Stimulated activated CD8-positive, alpha-beta memory T cell treated with anti-CD3 and anti-CD28 coated beads, Interleukin-15, amount 100 ng/mL, for 48 hours (primary cell): ENCODE data around the gene PRELID3B.
A peak's percentile ranks its signal among the peaks of the same experiment; 100 is the strongest.
"Not testable (repeated sequence)": the region's sequence is repeated elsewhere in the genome, so short reads cannot be mapped to it uniquely, and the experiment has no call there.

Experiments
- DNase-seq, 2 donors: peaks; one replicate each; pipeline ENCODE4 v3.0.0-alpha.2; 2020; ENCODE audit warnings: low read depth in 2 of 2

PRELID3B gene

DNA sequence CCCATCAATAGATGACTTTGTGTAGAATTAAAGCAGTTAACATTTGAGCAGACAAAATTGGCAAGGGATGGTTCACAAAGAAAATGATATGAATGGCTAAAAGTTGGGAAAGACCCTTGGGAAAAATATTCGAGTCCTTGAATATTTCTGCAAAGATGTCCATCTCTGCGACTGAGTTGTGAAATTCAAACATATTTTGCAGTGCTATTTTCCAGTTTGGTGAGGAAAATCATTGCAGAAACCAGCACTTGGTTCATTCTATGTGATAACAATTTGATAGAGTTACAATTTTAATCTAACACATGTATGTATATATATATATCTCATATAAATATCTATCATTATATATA is 6.1 kb upstream of the PRELID3B start:
- no peak for DNase-seq

DNA sequence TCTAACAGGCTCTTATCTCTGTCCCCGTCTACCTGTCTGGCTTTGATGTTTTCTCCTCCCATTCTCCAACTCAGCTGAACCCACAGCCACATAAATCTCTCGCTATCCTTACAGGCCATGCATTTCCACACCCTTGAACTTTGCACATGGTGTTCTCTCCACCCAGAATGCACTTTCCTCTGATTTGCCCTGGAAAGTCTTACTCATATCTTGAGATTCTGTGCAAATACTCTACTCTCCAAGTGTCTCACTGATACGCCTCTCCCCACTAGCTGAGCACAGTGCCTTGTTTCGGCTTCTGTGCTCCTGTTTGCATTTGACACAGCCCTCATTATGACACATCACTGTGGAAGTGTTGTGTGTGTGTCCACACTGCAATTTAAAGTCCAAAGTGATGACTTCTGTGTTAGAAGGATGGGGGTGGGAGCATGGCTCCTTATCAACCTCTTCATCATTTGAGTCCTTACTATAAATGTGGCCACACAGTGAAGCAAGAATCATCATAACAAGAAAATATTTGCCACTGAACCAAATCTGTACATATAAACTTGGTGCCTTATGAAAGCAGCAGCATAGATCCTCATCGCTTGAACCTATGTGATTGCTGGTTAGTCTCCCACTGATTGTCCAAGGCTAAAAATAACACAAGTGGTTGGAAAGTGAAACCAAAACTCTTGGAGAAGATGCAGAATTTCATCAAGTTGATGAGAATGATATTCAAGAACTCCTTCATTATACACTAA is 5.5 kb upstream of the PRELID3B start:
- peak in 1 of 2 donors; percentile 25 for DNase-seq

DNA sequence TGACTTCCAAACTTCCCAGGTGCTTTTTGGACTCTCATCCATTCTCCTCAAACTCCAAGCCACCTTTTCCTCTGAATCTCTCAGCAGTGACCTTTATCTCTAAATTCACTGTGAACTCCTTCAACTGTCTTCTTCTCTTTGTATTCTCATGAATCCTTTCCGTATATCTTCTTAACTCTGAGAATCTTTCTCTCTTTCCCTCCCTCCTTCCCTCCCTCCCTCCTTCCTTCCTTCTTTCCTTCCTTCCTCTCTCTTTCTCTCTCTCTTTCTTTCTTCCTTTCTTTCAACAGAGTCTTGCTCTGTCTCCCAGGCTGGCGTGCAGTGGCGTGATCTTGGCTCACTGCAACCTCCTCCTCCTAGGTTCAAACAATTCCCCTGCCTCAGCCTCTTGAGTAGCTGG is 4.3 kb upstream of the PRELID3B start:
- DNase-seq = no peak

DNA sequence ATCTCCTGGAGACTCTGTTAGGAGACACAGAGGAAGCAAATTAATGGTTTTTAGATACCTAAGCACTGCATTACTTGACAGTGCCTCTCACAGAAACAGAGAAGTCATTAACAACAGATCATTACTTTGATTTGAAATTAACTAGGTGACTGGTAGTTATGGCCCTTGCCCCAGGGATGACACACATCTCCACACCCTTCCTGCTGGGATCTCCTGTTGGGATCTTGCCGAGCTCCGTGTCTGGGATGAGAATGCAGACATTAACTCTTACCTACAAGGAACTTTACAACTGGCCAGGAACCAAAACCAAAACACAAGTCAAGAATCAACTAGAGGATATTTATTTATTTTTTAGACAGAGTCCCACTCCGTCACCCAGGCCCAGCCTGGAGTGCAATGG is 2.2 kb upstream of the PRELID3B start:
- no peak for DNase-seq

DNA sequence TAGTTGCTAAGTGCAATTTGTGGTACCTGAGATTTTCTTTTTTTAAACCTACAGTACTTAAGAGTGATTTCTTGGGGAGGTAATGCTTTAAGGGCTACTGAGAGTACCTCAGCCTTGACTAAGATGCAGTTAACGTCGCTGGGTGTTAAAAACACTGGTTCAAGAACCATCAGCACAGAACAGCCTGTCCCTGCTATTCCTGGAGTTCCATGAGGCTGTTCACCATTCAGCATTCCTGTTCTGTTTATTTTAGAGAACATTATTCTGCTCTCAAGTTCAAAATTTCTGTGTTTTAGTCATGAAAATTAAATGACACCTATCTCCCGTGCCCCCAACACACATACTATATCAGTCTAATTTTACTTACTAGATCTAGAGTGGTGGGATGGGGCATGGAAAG is 1.7 kb upstream of the PRELID3B start:
- DNase-seq = no peak

DNA sequence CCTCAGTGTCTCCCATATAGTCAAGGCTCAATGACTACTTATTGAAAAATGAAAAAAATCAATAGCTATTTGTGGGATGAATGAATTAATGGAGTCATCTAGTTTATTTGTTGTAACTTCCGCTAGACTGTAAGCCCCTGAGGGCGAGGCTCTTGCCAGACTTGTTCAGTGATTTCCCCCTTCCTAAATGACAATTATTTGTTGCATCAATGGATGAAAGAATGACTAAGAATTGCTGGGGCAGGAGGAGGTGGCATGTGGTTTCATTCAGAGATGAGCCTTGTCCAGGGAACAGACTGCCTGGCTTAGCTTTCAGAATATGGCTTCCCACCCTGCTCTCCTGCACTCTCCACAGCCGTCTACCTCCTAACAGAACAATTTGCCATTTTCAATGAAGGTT is 1.1 kb upstream of the PRELID3B start:
- no peak for DNase-seq

DNA sequence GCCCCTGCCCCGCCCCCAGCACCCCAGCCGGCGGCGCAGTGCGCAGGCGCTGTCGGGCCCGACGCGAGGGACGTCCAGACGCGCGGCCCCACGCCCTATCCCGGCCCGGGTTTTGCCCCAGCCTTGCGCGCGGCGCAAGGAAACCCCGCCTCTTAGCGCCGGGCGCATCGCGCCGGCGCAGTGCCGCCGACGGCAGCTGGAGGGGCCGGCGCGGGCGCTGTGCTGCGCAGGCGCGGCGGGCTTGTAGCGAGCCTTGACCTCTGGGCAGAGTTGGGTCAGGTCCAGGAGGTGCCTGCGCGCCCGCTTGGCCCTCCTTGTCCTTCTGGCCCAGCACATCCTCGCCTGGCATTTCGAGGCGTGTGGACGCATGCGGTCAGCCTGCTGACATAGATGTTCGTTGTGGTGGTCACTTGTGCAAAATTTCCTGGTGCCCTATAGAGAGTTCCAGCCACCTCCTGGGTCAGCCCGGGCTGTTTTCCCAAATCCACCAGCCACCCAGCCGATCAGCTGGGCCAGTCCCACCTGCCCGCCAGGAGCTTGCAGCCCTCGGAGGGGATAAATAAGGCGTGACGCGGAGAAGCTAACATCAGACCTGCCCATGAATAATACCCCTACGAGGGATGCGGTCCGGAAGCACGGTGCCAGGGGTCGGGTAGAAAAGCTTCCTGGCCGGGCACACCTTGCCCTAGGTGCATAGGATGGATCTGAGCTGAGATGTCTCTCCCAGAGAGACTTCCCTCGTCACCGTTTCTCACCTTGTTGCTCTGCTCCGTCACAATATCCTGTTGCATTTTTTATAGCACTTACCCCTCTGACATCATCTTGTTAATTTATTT is 428 bp upstream of the PRELID3B start:
- peak; percentile 92 to 93 for DNase-seq

DNA sequence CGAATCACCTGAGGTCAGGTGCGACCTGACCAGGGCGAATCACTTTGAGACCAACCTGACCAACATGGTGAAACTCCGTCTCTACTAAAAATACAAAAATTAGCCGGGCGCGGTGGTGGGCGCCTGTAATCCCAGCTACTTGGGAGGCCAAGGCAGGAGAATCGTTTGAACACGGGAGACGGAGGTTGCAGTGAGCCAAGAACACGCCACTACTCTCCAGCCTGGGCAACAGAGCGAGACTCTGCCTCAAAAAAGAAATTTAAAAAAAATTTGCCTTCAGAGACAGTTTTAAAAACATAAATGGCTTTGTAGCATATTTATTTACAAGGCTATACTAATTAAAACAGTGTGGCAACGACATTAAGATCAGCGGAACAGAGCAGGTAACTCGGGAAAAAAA is 1.1 kb downstream of the PRELID3B start:
- not testable (repeated sequence) for DNase-seq

DNA sequence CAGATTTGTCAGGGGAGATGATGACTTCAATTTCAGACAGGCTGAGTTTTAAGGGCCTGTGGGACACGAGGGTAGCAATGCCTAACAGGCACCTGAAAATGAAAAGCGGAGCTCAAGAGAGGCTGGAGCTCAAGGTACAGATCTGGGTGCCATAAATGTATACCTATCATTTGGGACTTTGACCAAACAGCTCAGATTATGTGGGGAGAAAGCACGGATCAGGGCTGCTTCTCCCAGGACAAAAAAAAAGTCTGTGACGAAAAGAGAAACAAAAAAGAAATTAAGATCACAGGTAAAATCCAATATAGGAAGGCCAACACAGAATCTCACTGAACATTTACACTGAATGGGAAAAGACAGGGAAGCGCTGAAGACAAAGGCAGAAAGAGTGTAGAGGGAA is 1.9 kb downstream of the PRELID3B start:
- DNase-seq = no peak

DNA sequence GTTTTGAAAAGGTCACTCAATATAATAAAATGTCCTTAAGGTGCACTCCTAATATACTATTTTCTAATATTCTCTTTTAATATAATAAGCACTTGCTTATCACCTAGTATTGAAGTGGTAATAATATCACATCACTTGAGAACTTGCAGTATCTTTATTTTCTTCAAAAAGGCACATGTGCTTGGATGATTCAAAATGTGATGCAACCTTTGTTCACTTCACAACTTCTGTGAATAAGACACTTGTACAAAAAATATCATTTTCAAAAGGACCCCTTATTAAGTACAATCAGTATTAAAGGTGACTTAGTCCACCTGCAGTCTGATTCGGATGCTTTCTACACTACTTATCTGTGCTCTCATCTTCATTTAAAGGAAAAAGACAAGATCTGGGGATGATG is 3.4 kb downstream of the PRELID3B start:
- no peak for DNase-seq

DNA sequence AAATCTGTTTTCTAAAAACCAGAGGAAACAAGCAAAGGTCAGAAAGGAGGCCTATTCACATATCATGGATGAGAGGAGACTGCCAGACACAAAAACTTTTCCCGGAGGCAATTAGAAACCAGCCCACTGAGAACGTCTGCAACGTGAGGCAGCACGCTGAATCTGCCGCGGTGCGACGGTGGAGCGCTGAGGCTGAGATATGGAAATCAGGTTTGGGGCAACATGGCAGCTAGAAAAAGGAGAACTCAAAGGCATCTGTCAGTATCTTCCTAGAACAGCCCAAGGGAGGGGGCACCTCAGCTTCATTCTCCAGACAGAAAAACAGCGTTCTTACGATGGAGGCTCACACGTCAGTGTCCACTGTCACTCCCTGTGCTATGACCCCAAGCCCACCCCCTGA is 5.2 kb downstream of the PRELID3B start:
- no peak for DNase-seq

DNA sequence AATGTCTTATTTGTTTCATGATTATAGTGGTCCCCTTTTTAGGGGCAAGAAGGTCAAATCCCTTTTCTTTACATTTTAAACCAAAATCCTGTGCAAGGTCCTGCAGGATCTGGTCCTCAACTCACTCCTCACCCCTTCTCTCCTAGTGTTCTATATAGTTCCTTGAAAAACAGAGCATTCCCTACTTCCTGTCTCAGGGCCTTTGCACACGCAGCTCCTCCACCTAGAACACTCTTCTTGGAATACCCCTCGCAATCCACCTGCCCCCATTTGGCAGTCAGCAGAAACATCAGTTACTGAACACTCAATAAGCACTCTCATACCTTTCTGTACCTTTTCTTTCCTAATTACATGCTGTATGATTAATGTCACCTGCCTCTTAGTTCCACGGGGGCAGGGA is 7.2 kb downstream of the PRELID3B start:
- no peak for DNase-seq

DNA sequence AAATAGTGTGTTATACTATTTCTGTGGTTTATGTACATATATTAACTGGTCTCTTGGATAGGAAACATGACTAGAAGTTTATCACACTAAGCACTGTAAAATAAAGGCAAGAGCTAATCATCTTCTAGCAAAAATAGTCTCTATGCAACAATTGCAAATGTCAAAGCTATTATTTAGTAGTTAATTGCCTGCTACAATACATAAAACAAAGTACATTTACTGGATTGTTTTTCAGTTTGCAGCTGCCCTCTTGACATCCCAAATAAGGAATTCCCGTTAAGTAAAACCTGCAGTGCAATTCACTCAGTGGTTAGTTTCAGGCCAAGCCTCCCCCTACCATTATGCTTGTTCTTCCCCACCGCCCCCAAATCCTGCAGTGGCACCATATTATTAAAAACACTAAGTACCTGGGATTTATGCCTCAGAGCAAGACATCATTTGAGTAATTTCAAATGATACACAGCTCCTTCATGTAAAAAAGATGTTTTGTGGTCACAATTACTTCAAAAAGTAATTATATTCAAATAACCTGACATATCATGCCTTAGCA is 8.9 kb downstream of the PRELID3B start:
- DNase-seq = no peak

DNA sequence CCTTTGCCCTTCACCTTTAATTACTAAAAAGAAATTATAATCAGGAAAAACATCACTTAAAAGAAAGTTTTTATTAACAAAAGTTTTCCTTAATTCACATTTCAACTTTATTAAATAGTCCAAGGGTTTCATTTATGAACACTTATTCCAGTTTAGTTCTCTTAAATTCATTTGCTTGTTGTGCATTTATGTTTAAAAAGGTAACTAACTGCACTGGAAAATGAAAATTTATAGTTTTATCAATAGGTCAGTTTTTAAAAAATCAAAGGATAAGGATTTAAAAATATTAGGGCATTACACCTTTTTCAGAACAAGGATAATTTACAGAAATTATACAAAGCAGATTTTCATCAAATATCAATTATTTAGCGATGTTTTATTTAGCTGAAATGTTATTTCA is 9.5 kb downstream of the PRELID3B start:
- no peak for DNase-seq

DNA sequence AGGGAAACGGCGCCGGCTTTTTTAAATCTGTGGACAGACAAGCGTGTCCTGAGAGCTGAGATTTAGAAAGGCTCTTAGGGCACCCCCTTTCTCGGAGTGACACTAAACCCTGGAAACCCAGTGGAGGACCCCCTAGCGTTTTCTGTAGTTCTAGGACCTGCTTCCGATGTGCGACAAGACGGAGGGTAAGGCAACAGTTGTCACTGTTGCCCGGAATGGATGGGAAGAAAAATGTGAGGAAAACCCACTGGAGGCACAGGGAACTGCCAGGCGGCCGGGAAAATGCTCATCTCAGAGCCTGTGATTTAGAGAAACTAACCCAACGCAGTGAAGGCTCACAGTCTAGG is 9.9 kb downstream of the PRELID3B start:
- DNase-seq = no peak

DNA sequence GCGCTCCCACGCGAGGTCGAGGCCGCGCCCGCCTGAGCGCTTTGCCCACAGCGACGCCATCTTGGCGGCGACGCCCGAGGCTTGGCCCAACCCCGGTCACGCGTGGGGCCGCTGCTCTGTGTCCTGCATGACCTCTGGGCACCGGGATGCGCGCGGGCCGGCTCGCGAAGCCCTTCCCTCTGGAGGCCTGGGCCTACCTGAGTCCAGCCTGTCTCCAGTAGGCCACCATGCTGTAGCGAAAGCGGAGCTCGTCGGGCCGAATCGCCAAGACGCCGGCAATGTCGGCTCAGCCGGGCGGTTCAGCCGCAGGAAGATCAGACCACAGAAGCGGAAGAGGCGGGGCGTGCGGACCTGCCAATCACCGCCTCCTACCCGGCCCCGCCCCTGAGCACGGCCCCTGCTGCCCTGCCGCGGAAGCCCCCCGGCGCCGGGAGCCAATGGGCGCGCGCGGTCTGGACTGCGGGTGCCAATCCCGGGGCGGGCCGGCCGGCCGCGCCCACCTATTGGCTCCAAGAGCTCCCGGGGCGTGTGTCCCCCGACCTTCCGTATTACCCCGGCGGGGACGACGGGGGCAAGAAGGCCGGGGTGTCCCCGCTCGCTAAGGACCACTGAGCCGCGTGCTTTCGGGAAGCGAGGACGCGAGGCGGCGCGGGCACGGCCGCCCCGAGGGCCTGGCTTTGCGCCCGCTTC is 10.4 kb downstream of the PRELID3B start, which contains the start of gene ATP5F1E:
TSS of gene ATP5F1E (minus strand) at position 313 of the 690 bp plus-strand sequence. CDS start at position 229, 84 bp downstream.
- DNase-seq = peak; percentile 97 to 99

DNA sequence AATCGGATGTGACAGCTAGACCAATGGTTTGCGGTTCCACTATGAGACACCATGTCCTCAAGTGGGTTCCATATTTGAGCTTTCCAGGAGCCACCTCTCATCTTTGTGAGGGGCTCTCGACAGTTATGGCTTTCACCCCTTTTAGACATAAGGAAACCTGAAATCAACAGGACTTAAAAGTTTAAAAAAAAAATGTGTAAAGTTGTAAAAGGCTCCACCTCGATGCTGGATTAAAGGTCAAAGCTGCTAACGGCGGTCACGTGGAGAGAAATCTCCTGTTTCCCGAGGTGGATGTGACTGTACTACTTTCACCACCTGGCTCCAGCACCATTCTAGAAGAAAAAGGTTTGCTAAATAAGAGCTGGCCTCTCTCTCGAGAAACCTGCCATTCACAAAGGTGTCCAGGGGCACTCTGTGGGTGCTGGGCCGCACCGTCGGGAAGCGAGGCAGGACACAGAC is 11.0 kb downstream of the PRELID3B start:
- DNase-seq = no peak

DNA sequence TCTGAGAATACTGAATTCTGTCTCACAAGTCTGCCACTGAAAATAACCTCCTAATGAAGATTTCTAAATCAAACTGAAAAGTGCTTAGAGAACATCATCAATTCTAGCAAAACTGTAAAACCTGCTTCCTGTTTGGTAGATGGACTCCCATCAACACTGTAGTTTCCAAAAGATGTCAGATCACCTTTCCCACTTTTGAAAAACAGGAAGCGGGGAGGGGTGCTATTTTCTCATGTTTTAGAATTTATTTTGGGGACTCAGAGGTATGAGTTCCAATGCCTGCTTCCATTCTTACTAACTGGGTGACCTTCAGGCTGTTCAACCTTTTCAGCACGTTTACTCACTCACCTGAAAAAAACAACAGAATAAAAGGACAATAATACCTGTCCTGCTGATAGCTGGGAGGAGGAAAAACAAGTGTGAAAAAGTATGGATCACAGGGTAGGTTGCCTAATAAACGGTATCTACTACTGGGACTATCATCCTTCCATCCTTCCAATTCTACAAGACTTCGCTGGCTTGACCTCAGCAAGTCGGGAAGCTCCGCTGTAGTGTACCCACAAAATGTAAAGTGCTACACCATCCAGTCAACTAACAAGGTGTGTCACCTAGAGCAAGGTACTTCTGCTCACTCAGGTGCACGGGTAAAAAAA is 11.5 kb downstream of the PRELID3B start:
- DNase-seq = no peak

DNA sequence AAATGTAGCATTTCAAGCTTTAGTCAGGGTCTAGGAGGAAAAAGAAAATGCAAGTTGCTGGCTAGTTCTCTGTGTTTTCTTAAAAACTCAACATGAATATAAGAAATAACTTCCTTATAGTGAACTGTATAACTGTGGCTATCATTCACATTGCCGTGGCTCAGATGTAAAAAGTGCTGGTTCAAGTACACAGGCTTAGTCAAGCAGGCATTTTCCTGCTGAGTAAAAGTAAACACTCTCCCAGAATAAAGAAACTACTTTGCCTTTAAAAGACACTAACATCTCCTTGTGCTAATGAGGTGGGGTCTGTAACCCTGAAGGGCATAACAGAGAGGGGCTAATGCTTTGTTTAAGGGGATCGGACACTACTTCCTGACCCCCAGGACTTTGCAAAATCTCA is 13.8 kb downstream of the PRELID3B start:
- DNase-seq = no peak

DNA sequence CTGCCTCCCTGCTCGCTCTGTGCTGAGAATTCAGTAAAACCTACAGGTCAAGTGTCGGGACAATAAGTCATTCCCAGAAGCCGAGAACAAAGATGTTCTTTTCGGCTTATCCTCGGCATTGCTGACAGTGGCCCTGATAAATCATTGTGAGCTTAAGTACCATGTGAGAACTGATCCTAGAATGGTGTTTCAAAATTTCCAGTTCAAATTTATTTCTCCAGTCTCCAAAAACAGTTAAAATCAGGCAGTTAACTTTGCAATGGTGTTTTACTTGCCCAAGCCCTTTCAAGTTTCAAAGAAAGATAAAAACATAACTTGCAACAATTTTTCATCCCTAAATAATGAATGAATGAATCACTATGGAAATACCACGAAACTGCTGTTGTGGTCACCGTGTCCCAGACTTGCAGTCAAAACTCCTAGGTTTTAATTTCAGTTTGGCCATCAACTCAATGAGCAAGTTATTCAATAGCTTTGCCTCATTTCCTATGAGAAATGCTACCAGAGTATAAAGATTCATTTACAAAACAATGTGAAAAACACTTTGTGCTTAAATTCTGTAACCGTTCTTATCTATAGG is 14.8 kb downstream of the PRELID3B start:
- DNase-seq = no peak
